Retinal pigment epithelial cell (primary cell): Measurements from ENCODE around the gene TAS2R31.
"Not testable (repeated sequence)": the region's sequence is repeated elsewhere in the genome, so short reads cannot be mapped to it uniquely, and the experiment has no call there.

ENCODE experiments used
- DNase-seq: peaks from one replicate; pipeline ENCODE4 v3.0.0-alpha.2; 2010; ENCODE audit warnings: low read depth
- H3K4me3 ChIP-seq: 2 replicates; pipeline ENCODE4 v1.5.1; 2011; ENCODE audit warnings: mild to moderate bottlenecking, low read length, control low read depth, moderate library complexity
- CTCF ChIP-seq: conservative IDR thresholded peaks from 2 replicates; pipeline ENCODE4 v1.5.1; 2011; ENCODE audit warnings: low read depth, low read length, control low read depth, inconsistent platforms

TAS2R31 gene

GRCh38 chr12:11031307-11031706 is at the start of gene TAS2R31:
TSS of gene TAS2R31 (minus strand) at chr12:11031407. CDS start at chr12:11031335, 72 bp downstream.
- no peak for TF ChIP-seq CTCF
- no peak for DNase-seq
- H3K4me3 ChIP-seq = no peak within 1 kb of the TSS

GRCh38 chr12:11078246-11078645 is 47.0 kb upstream of the TAS2R31 start:
- DNase-seq = no peak
- no peak overlapping the region for H3K4me3 ChIP-seq
- no peak for TF ChIP-seq CTCF

- TF ChIP-seq CTCF = no peak
- DNase-seq = no peak
- no peak overlapping the region for H3K4me3 ChIP-seq
Observed at GRCh38 chr12:11075642-11076041, 44.4 kb upstream of the TAS2R31 start.

- no peak for DNase-seq
- no peak overlapping the region for H3K4me3 ChIP-seq
- no peak for TF ChIP-seq CTCF
Observed at GRCh38 chr12:11071414-11071813, 40.2 kb upstream of the TAS2R31 start.

- H3K4me3 ChIP-seq = no peak overlapping the region
- DNase-seq = no peak
- no peak for TF ChIP-seq CTCF
Observed at GRCh38 chr12:11070999-11071398, 39.8 kb upstream of the TAS2R31 start.

GRCh38 chr12:11069854-11070365 is 38.7 kb upstream of the TAS2R31 start:
- no peak overlapping the region for H3K4me3 ChIP-seq
- no peak for TF ChIP-seq CTCF
- no peak for DNase-seq

GRCh38 chr12:11067514-11067913 is 36.3 kb upstream of the TAS2R31 start:
- no peak for TF ChIP-seq CTCF
- H3K4me3 ChIP-seq = no peak overlapping the region
- peak; percentile 4 for DNase-seq

- not testable (repeated sequence) for DNase-seq, H3K4me3 ChIP-seq
Observed at GRCh38 chr12:11062194-11062593, 31.0 kb upstream of the TAS2R31 start, which contains the start of gene TAS2R46. TSS of gene TAS2R46 (minus strand) at chr12:11062294. CDS start at chr12:11062294, 0 bp downstream.
